Pons (tissue), 1 donor: ENCODE data around the gene GBP1.
"Not testable (repeated sequence)": the region's sequence is repeated elsewhere in the genome, so short reads cannot be mapped to it uniquely, and the experiment has no call there.

ENCODE experiments used
- DNase-seq: peaks from one replicate; pipeline ENCODE4 v3.0.0-alpha.2; 2016; ENCODE audit warnings: low spot score

Gene GBP1

DNA sequence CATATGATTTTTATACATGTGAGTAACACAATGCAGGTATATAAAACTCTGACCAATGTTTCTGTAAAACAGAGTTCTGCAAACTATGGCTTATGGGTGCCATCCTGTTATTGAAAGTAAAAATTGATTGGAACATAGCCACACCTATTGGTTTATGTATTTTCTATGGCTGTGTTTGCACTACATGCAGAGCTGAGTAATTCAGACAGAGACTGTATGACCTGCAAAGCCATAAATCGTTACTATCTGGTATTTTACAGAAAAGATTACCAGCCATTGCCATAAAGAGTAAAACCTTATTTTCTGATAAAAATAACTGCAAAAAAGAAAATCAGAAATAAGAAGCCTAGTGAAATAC lies 13.1 kb downstream of the GBP1 start:
- no peak for DNase-seq

DNA sequence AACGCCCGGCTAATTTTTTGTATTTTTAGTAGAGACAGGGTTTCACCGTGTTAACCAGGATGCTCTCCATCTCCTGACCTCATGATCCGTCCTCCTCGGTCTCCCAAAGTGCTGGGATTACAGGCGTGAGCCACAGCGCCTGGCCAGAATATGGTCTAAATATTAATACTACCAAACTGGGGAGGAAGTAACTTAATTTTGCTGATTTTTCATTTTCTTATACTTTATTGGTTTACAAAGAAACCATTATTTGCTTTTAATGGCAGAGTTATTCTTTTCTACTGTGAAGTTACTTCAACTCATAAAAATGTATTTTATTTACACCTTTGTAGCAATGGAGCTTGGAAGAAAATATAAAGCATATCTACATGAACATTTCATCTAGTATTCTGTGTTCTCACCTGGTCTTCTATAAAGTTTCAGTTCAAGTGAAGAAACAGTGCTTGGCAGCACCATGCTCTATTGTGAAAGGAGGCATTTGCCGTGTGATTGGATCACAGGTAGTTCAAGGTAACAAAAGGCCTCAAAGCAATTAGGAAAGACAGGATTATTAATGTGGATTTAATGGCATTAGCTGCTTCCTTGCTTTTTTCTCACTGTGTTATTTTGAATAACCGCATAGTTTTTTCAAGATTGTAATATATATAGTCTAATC lies 13.6 kb downstream of the GBP1 start:
- no peak for DNase-seq

GRCh38 chr1:89050649-89051033 lies 14.4 kb downstream of the GBP1 start:
- no peak for DNase-seq

DNA sequence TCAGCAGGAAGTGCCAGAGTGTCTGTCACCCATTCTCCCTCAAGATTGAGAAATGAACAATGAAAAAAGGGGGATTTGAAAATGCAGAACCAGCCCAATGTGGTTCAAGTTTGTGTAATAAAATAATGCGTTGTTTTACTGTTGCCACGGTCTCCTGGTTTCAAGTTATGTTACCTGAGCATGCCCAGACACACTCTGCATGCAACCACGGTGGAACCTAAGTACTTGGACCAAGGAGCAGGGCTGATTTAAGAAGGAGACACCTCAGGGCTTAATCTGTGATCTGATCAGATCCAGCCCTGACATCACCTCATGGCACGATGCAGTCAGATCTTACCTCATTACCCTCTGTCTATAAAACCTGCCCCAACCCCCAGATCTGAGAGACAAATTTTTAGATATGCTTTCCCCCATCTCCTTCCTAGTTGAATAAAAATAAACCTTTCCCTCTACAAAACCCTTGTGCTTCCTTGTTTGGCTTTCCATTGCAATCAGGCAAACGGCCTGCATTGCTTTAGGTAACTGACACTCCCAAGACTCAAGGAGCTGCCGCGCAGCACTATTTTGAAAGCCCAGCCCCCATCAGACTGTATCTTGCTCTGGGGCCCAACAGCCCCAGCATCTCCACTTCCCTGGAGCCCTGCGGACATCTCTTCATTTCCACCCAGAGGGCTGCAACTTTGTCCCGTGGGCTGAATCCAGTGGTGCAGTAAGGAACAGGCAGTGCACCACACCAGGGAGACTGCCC lies 14.9 kb downstream of the GBP1 start:
- DNase-seq: not testable (repeated sequence)

- DNase-seq: not testable (repeated sequence)
Observed at GRCh38 chr1:89049187-89049586, 15.8 kb downstream of the GBP1 start.

DNA sequence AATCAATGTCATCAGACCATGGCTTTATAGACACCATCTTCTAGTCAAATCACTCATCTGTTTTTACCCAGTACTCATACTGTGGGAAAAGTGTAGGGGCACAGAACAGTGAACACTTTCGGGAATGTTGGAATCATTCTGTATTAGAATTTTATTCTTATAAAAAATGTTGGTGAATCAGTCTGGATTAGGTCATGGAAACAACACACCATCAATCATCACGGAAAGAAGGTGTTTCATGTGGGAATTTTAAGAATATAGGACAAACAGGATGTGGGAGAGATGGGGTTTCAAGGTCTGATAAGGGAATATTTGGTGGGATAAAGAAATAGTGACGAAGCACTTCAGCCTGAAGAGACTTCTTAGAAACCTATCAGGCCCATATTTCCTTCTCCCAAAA lies 17.3 kb downstream of the GBP1 start:
- DNase-seq: no peak

DNA sequence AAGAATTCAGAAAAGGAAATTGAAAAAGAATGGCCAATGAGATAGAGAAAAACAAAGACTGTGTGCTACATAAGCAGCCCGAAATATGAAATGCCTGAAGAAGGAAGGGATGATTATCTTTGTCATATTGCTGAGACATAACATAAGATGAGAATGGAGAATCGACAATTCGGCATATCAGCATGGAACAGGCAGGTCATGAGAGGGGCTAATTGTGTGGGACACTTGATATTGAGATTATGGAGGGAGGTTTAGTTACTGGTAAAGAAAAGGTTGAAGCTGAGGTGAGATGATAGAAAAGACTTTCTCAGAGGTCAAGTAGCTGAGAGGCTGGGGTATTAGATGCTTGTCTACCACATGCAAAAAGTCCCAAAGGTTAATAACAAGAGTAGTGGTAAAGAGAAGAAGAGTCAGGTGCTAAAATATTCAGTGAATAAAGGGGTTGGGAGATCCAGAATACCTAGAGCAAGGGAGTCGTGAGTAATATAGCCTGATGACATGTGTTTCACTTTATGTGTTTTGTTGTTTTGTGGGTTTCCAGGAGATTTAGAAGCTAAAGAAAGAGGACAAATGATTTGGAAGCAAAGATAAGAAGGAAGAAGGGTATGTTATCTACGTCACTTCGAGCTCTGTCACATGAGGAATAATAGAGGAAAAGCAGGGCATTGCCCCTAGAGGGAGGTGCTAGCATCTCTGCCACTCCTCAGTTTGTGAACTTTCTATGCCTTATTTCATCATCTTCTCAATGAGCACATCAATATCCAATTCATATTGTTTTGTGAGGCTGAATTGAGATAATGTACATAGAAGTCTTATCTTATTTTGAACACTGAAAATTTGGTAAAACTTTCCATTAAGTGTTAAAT lies 18.5 kb downstream of the GBP1 start:
- DNase-seq: not testable (repeated sequence)

DNA sequence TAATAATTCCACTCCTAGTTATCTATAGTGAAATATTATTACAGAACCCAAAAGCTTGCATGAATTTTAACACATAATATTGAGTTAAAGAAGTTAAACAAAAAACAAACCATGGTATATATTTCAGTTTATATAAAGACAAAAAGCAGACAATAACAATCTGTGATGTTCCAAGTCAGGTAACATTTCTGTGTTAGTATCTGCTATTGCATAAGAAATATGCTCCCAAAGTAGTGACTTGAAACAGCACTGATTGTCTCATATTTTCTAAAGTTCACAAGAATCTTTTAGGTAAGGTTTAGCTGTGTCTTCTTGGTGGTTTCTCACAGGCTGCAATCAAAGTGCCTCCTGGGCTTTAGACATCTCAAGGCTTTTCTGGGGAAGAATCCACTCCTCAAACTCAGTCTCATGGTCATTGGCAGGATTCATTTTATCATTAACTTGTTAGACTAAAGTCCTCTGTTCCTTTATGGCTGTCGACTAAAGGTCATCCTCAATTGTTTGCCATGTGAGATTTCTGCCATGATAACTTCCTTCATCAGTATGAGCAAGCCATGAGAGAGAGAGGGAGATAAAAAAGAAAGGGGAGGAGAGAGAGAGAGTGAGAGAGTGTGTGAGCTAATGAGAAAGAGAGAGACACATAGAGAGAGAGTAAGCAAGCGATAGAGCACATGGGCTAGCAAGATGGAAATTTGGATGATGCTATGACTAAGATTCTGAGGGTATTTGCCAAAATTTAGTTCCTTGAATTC lies 19.9 kb downstream of the GBP1 start:
- no peak for DNase-seq

GRCh38 chr1:89043940-89044339 lies 21.1 kb downstream of the GBP1 start:
- no peak for DNase-seq

DNA sequence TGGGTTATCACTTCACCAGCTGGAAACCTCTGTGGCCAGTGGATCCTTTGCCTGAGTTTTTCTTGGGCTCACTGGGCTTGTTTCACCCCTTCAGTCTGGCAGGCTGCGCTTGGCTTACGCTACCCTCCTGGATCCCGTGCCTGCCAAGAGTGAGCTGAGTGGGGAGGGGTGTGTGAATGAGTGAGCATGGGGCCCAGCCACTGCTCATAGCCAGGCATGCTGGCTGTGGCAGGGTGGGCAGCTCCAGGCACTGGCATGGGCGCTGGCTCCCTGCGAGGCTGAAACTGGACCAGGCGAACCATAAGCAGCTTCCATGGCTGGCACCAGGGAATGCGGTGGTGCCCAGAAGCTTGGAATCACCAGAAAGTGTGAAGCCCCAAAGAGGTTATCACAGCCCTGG lies 22.5 kb downstream of the GBP1 start:
- no peak for DNase-seq

DNA sequence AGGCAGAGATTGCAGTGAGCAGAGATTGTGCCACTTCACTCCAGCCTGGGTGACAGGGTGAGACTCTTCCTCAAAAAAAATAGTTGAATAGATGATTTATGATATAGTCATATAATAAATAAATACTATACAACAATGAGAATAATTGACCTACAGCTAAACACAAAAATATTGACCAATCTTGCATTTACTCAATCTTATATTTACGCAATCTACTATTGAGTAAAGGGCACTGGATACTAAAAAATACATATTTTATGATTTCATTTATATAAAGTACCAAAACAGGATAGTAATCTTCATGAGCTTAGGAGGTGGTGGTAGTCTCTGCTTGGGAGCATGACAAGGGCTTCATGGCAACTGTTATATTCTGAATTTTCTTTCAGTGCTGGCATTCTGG lies 23.3 kb downstream of the GBP1 start:
- DNase-seq: no peak

- no peak for DNase-seq
Observed at GRCh38 chr1:89041119-89041641, 23.8 kb downstream of the GBP1 start.

DNA sequence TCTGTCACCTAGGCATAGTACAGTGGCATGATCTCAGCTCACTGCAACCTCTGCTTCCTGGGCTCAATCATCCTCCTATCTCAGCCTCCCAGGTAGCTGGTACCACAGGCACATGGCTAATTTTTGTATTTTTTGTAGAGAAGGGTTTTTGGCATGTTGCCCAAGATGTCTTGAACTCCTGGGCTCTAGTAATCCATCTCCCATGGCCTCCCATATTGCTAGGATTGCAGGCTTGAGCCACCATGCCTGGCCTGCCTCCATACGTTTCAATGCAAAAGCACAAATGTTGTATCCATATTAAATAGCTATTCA lies 24.7 kb downstream of the GBP1 start:
- DNase-seq: no peak

- DNase-seq: peak; percentile 35
Observed at GRCh38 chr1:89037186-89037585, 27.8 kb downstream of the GBP1 start.

- no peak for DNase-seq
Observed at GRCh38 chr1:89035080-89035479, 29.9 kb downstream of the GBP1 start.

DNA sequence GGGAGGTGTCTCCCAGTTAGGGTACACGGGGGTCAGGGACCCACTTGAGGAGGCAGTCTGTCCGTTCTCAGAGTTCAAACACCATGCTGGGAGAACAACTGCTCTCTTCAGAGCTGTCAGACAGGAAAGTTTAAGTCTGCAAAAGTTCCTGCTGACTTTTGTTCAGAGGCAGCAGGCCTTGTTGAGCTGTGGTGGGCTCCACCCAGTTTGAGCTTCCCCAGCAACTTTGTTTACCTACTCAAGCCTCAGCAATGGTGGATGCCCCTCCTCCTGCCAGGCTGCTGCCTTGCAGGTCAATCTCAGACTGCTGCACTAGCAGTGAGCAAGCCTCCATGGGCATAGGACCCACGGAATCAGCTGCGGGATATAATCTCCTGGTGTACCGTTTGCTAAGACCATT lies 31.0 kb downstream of the GBP1 start:
- DNase-seq: not testable (repeated sequence)

DNA sequence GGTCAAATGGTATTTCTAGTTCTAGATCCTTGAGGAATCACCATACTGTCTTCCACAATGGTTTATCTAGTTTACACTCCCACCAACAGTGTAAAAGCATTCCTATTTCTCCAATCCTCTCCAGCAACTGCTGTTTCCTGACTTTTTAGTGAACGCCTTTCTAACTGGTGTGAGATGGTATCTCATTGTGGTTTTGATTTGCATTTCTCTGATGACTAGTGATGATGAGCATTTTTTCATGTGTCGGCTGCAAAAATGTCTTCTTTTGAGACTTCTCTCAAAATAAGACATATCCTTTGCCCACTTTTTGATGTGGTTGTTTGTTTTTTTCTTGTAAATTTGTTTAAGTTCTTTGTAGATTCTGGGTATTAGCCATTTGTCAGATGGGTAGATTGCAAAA lies 36.0 kb downstream of the GBP1 start:
- not testable (repeated sequence) for DNase-seq

GRCh38 chr1:89025928-89026327 lies 39.1 kb downstream of the GBP1 start:
- no peak for DNase-seq

GRCh38 chr1:89023026-89023425 lies 42.0 kb downstream of the GBP1 start:
- no peak for DNase-seq

DNA sequence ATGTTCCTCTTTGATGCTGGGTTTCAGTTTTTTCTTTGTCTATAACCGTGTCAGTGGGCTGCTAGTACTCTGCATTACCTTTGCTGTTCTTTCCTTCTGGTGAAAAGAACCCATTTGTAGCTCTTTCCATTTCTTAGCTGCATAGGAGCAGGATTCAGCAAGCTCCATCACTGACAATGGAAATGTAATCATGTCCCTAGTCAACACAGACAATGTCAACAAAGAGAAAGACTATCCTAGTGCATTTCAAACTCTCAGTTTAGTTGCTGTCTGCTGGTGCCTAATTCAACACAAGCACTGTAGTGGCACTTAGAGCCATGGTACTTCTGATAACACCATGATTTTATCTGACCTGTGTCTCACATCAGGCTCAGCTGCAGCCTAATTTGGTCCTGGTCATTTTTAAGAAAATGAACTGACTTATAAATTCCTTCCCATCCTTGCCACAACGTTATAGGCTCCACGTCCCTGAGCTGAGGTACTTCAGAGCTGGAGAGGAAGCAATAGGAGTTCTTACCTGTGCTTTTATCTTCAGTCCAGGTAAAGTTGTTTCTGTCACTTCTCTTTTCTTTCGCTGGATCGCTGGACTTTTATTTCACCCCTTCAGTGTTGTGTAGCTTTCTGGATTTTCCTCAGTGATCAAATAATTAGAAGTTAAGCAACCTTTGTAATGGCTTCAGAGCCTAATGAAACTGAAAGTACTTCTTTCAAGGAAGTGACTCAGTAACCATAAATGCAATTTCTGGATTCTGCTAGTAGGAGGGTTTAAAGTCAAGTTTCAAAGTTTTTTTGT lies 42.6 kb downstream of the GBP1 start, which contains the start of gene GBP3:
TSS of gene GBP3 (minus strand) at position 700 of the 793 bp plus-strand sequence. CDS start 2,145 bp downstream, outside the sequence.
- DNase-seq: peak; percentile 58

DNA sequence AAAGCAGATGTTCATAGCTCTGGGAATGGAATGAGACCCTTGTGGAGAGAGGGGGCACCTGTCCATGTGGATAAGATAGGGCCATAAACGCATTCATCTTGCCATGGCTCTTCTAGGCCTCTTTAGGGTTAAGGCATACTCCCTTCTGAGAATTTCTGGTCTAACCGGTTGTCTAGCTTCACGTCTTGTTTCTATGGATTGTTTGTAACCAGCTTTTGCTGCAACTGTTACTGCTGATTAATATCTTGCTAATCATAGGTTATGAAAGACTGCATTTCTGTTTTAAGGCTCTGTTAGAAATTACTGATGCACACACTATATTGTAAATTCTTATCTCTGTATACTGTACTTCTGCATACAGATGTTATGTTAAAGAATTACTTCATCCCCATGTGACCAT lies 46.7 kb downstream of the GBP1 start:
- DNase-seq: not testable (repeated sequence)
